Pancreas (tissue), 10 donors: ENCODE results near the gene SPOCK1. TPM values are rescaled to one million over a fixed set of nuclear protein-coding genes. Genes with fewer than 3 reads are reported as not detected.
"Not testable (repeated sequence)": the region's sequence is repeated elsewhere in the genome, so short reads cannot be mapped to it uniquely, and the experiment has no call there.

Experiments
- ATAC-seq, 4 donors: fragments of 200-7000 bp; cut with Tn5 transposase; one replicate each; pipeline versions ENCODE4 v1.8.0 to v1.9.1; 2020; ENCODE audit warnings: mild to moderate bottlenecking in 4 of 4, moderate library complexity in 4 of 4
- DNase-seq, 6 donors: peaks; one replicate each; pipeline ENCODE4 v3.0.0-alpha.2; 2020
- FAIRE-seq: peaks from 2 replicates; lab custom pipeline; 2012; peaks lifted over from hg19 to GRCh38; lab: Jason Lieb, UNC
- H3K27ac ChIP-seq, 4 donors: fragments of 200-600 bp; sonication (generic); 1 replicate in 3 of 4; 2 replicates in 1 of 4; pipeline versions ENCODE4 v1.5.0 to v1.8.0; 2020
- H3K27me3 ChIP-seq, 4 donors: fragments of 200-600 bp; one replicate each; pipeline ENCODE4 v1.8.0; 2021
- H3K36me3 ChIP-seq, 3 donors: fragments of 200-600 bp; sonication (generic) in 1 of 3; one replicate each; pipeline versions ENCODE4 v1.5.0 to v1.8.0; 2020 to 2021
- H3K4me1 ChIP-seq, 3 donors: fragments of 200-600 bp; one replicate each; pipeline ENCODE4 v1.8.0; 2021
- H3K4me3 ChIP-seq, 4 donors: fragments of 200-600 bp; sonication (generic) in 2 of 4; one replicate each; pipeline versions ENCODE4 v1.5.0 to v1.8.0; 2020 to 2021
- H3K9me3 ChIP-seq, 4 donors: fragments of 200-600 bp; one replicate each; pipeline ENCODE4 v1.8.0; 2021
- WGBS, 2 donors: extraction: QIAGEN DNeasy Blood & Tissue Kit; methylation state at CpG; one replicate each; pipeline ENCODE4 v1.1.7; 2013; 5-methylcytosine and 5-hydroxymethylcytosine counted together
- intact Hi-C, 3 donors: fragments of 100-400 bp; cut with DNase I; formaldehyde crosslinking; loops; one replicate each; pipeline versions ENCODE4 v1.11.1 to v1.14.2; 2022
- polyA plus RNA-seq, 2 donors: library from polyadenylated mRNA; stranded (reverse); fragments of 200-250 nt; gene quantifications; one replicate each; pipeline ENCODE4 v1.2.3, GENCODE V29; 2013
- total RNA-seq, 6 donors: library from RNA; stranded (reverse); fragmentation: NEBNext Ultra II Directional in 4 of 6; extraction: Animal tissue kit (Norgen Biotek cat#: 25700) in 4 of 6; gene quantifications; one replicate each; pipeline versions ENCODE4 v1.2.1 to v1.2.4, GENCODE V29; 2021 to 2023
- TF ChIP-seq, protein P1 (sequence below), 4 donors: fragments of 200-600 bp; sonication (generic) in 3 of 4; IDR thresholded peaks; one replicate each; pipeline versions ENCODE4 v1.5.0 to v1.8.0; 2021; ENCODE audit warnings: antibody characterized with exemption in 4 of 4
- donor health status: healthy with polysubstance abuse.
- donor health status: DM: no; HTN: no; CAD: no; lungs with moderate emphysema.
- donor health status: DM: no; HTN: no; CAD: no.
- donor health status: control.
- donor health status: control.
- donor health status: Bipolar disorder and iron deficiency.
- donor health status: DM: yes; HTN: yes; CAD: no.
- donor health status: DM: no; HTN: no; CAD: no.
- donor health status: DM: no; HTN: no; CAD: no.
- donor health status: DM: yes; HTN: yes; CAD: no.

SPOCK1 gene
- total and polyA plus RNA-seq, 8 donors: 1.7 to 16.5 (median 5.3) TPM

DNA sequence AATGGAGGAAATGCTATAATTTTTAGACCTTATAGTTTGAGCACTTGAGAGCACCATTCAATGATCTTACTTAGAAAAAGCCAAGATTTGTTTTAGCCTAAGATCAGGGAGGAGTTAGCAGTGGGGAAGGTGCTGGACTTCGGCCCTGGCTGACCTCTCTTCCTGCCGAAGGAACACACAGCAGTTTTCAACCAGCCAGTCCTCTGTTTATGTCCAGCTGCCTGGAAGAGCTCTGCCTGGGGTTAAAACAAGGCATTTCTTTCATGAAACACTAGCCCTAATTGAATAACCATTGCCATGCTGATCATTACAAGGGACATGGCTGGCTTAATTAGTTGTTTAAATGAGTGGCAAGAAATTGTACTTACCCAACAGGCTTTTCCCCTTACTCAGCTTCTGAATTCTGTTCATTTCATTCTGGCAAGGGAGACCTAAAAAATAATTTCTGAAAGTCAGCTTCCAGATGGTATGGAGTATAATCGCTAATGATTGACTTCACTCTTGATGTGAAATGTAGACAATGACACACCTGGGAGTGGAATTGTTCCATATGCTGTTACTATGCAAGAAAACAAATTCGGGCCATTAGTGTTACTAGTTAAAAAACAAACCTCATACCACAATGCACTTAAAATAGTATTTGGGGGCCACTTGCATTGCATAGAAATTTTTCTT, 514.2 kb downstream of the SPOCK1 start:
- 19 to 22% methylated on average over 4 of the region's 4 CpGs for WGBS, 2 donors
- Histone ChIP-seq H3K4me1 (peaks cover 0 to 16% (median 13%) of the 10 kb centered on the region in 3 donors), H3K36me3 (no peaks in the 10 kb centered on the region), H3K4me3 (no peak overlapping the region), H3K27me3 (no peaks in the 10 kb centered on the region), H3K9me3 (no peaks in the 10 kb centered on the region), H3K27ac (no peak overlapping the region)
- ATAC-seq (peak; percentile 71 to 89 (median 80)), DNase-seq (peak in 3 of 6 donors; percentile 5 to 16 (median 12)), FAIRE-seq (no peak)
- intact Hi-C loops: no loop called here
- TF ChIP-seq, protein P1, sequence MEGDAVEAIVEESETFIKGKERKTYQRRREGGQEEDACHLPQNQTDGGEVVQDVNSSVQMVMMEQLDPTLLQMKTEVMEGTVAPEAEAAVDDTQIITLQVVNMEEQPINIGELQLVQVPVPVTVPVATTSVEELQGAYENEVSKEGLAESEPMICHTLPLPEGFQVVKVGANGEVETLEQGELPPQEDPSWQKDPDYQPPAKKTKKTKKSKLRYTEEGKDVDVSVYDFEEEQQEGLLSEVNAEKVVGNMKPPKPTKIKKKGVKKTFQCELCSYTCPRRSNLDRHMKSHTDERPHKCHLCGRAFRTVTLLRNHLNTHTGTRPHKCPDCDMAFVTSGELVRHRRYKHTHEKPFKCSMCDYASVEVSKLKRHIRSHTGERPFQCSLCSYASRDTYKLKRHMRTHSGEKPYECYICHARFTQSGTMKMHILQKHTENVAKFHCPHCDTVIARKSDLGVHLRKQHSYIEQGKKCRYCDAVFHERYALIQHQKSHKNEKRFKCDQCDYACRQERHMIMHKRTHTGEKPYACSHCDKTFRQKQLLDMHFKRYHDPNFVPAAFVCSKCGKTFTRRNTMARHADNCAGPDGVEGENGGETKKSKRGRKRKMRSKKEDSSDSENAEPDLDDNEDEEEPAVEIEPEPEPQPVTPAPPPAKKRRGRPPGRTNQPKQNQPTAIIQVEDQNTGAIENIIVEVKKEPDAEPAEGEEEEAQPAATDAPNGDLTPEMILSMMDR (IDR thresholded peaks at IDR 0.05): no peak

DNA sequence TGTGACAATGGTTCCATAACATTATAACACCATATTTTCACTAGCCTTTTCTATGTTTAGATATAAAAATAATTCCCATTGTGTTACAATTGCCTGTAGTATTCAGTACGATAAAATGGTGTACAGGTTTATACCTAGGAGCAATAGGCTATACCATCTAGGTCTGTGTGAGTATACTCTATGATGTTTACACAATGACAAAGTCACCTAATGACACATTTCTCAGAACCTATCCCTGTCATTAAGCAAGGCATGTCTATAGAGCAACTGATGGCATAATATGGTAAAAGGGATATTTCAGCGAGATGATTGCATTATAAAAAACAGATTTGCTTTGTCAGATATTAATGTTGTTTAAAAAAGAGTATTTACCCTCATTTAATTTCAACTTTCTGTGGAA, 517.2 kb downstream of the SPOCK1 start:
- 84 to 87% methylated on average over 2 of the region's 2 CpGs for WGBS, 2 donors
- Histone ChIP-seq H3K27me3 (no peaks in the 10 kb centered on the region), H3K9me3 (no peaks in the 10 kb centered on the region), H3K27ac (no peak overlapping the region), H3K4me1 (peaks cover 0 to 16% (median 13%) of the 10 kb centered on the region in 3 donors), H3K4me3 (no peak overlapping the region), H3K36me3 (no peaks in the 10 kb centered on the region)
- FAIRE-seq: no peak
- TF ChIP-seq, protein P1 (IDR thresholded peaks at IDR 0.05): no peak
- ATAC-seq: no peak
- no peak for DNase-seq
- intact Hi-C loops: no loop called here

DNA sequence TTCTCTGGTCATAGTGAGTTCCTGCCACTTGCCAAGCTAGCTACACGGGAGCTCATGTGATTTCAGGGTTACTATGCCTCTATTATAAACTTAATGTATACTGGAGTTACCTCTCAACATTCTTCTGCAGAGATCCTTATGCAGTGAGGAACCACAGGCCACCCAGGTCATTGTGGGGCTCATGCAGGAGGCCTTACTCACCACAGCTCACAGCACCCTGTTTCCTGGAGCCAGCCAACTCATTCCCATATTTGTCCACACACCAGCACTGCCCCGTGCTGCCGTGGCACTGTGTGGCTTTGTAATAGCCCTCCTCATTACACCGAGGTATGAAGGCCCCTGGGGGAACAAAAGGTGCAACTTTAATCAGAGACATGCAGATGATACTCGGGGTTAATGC, 520.0 kb downstream of the SPOCK1 start:
- TF ChIP-seq, protein P1 (IDR thresholded peaks at IDR 0.05): no peak
- no peaks in the 10 kb centered on the region for H3K4me1 ChIP-seq
- no peak overlapping the region for H3K4me3 ChIP-seq
- H3K27ac ChIP-seq: no peak overlapping the region
- 74 to 84% methylated on average over 5 of the region's 5 CpGs for WGBS, 2 donors
- ATAC-seq: no peak
- intact Hi-C loops: no loop called here
- no peaks in the 10 kb centered on the region for H3K27me3 ChIP-seq
- H3K9me3 ChIP-seq: no peaks in the 10 kb centered on the region
- no peak for FAIRE-seq
- DNase-seq: no peak
- no peaks in the 10 kb centered on the region for H3K36me3 ChIP-seq

DNA sequence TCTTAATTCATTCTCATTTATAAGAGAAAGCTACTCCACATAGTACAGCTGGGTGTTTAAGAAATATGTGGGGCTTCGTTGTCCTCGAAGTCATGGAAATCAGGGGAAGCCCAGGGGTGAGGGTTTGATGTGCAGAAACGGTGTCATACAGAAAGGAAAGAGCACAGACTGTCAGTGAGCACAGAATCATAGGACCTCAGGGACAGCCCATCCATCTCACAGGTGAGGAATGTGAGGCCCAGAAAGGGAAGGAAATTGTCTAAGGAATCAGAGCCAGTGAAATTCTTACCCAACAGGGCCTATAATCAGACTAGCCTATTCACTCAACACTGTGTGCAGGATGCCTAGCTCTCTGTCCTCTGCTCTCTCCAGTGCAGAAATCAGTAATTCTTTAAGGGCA, 535.6 kb downstream of the SPOCK1 start:
- Histone ChIP-seq H3K27me3 (no peaks in the 10 kb centered on the region), H3K4me3 (no peak overlapping the region), H3K4me1 (no peaks in the 10 kb centered on the region), H3K9me3 (no peaks in the 10 kb centered on the region), H3K36me3 (no peaks in the 10 kb centered on the region), H3K27ac (no peak overlapping the region)
- ATAC-seq (no peak), FAIRE-seq (no peak), DNase-seq (no peak)
- WGBS, 2 donors: 53 to 67% methylated on average over 3 of the region's 3 CpGs
- TF ChIP-seq, protein P1 (IDR thresholded peaks at IDR 0.05): no peak
- intact Hi-C loops: no loop called here

DNA sequence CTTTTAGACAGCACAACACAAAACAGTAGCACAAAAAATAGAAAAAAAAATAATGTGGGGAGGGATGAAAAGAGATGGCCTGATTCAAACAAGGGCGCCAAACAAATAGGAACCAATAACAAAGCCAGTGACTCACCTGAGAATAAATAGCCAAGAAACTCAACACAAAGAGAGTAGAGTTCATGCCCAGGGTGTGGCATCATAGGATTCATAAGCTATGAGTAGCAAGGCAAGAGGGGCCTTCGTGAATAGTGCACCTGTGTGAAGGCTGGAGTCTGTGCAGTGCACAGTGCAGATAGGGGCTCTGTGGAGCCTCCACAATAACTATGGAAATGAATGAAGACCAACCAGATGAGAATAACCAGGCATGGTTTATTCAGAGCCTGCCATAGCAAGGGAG, 541.7 kb downstream of the SPOCK1 start:
- H3K9me3 ChIP-seq: no peaks in the 10 kb centered on the region
- TF ChIP-seq, protein P1 (IDR thresholded peaks at IDR 0.05): no peak
- no peak for ATAC-seq
- WGBS, 2 donors: 70 to 81% methylated on average over 2 of the region's 2 CpGs
- no peaks in the 10 kb centered on the region for H3K36me3 ChIP-seq
- no peaks in the 10 kb centered on the region for H3K27me3 ChIP-seq
- intact Hi-C loops: no loop called here
- DNase-seq: no peak
- H3K27ac ChIP-seq: no peak overlapping the region
- H3K4me1 ChIP-seq: no peaks in the 10 kb centered on the region
- H3K4me3 ChIP-seq: no peak overlapping the region
- no peak for FAIRE-seq

DNA sequence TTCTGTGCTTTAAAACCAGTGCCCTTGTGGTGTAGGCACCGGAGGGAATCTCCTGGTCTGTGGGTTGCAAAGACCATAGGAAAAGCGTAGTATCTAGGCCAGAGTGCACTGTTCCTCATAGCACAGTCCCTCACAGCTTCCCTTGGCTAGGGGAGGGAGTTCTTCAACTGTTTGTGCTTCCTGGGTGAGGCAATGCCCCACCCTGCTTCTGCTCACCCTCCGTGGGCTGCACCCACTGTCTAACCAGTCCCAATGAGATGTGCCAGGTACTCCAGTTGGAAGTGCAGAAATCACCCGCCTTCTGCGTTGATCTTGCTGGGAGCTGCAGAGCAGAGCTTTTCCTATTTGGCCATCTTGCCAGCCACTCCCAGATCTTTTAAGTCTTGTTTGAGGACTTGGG, 545.0 kb downstream of the SPOCK1 start:
- not testable (repeated sequence) for H3K27ac ChIP-seq, H3K9me3 ChIP-seq
- 80 to 91% methylated on average over 5 of the region's 5 CpGs for WGBS, 2 donors

DNA sequence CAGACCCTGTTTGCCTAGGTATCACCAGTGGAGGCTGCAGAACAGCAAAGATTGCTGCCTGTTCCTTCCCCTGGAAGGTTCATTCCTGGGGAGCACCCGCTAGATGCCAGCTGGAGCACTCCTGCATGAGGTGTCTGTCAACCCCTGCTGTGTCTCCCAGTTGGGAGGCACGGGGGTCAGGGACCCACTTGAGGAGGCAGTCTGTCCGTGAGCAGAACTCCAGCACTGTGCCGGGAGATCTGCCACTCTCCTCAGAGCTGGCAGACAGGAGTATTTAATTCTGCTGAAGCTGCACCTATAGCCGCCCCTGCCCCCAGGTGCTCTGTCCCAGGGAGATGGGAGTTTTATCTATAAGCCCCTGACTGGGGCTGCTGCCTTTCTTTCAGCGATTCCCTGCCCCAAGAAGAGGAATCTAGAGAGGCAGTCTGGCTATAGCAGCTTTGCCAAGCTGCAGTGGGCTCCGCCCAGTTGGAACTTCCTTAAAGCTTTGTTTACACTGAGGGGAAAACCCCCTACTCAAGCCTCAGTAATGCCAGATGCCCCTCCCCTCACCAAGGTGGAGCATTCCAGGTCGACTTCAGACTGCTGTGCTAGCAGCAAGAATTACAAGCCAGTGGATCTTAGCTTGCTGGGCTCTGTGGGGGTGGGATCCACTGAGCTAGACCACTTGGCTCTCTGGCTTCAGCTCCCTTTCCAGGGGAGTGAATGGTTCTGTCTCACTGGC, 545.6 kb downstream of the SPOCK1 start:
- H3K4me3 ChIP-seq, H3K4me1 ChIP-seq, H3K27me3 ChIP-seq, FAIRE-seq, intact Hi-C loops, H3K9me3 ChIP-seq, H3K27ac ChIP-seq, H3K36me3 ChIP-seq: not testable (repeated sequence)
- WGBS, 2 donors: 31 to 38% methylated on average over 7 to 8 of the region's 8 CpGs
- DNase-seq (peak in 2 of 6 donors; percentile 23 to 32), ATAC-seq (peak in 1 of 4 donors; percentile 83)

More for the DNA sequence above, 545.0 kb downstream of the SPOCK1 start:
- intact Hi-C loops, ATAC-seq, H3K36me3 ChIP-seq, H3K4me1 ChIP-seq, FAIRE-seq, H3K4me3 ChIP-seq, DNase-seq, H3K27me3 ChIP-seq: not testable (repeated sequence)
